SU-DHL-6 (cell line): ENCODE results near the gene AOAH.

ENCODE experiments used
- CTCF ChIP-seq: fragments of 200-600 bp; sonication (generic); IDR thresholded peaks from one replicate; pipeline ENCODE4 v1.5.1; 2017; ENCODE audit warnings: antibody characterized with exemption, mild to moderate bottlenecking, low read length, moderate library complexity; ENCODE audit not compliant: insufficient read depth, poor library complexity, severe bottlenecking
- EZH2phosphoT487 ChIP-seq: fragments of 200-600 bp; sonication (generic), shearing (Covaris generic); conservative IDR thresholded peaks from 2 replicates; pipeline ENCODE4 v1.6.1; 2018; ENCODE audit warnings: mild to moderate bottlenecking, antibody characterized with exemption, low read length, moderate library complexity, mixed read lengths

GRCh38 chr7:36507475-36508440 is 216.5 kb downstream of the AOAH start:
- TF ChIP-seq EZH2phosphoT487 (no peak), CTCF (no peak)
